GM23248 (cell line): ENCODE measurements around the gene EIF4G3. TPM values are rescaled to one million over a fixed set of nuclear protein-coding genes. Genes with fewer than 3 reads are reported as not detected.
"Not testable (repeated sequence)": the region's sequence is repeated elsewhere in the genome, so short reads cannot be mapped to it uniquely, and the experiment has no call there.

Experiments
- DNase-seq: peaks from one replicate; pipeline ENCODE4 v3.0.0-alpha.2; 2015
- H2AFZ ChIP-seq: fragments of 200-600 bp; sonication (generic); 2 replicates; pipeline ENCODE4 v1.6.1; 2016; ENCODE audit warnings: antibody characterized with exemption
- H3F3A ChIP-seq: fragments of 200-600 bp; sonication (generic); 2 replicates; pipeline ENCODE4 v1.6.1; 2016; ENCODE audit warnings: mild to moderate bottlenecking, antibody characterized with exemption, mixed run types; ENCODE audit not compliant: insufficient read depth
- H3K27ac ChIP-seq: fragments of 200-600 bp; sonication (generic); 2 replicates; pipeline ENCODE4 v1.5.1; 2016; ENCODE audit warnings: mild to moderate bottlenecking
- H3K27me3 ChIP-seq: fragments of 200-600 bp; sonication (generic); replicated peaks from 2 replicates; pipeline ENCODE4 v1.6.1; 2016; ENCODE audit warnings: mild to moderate bottlenecking; ENCODE audit not compliant: insufficient read depth
- H3K36me3 ChIP-seq: fragments of 200-600 bp; sonication (generic); 2 replicates; pipeline ENCODE4 v1.6.1; 2016; ENCODE audit warnings: low read depth, mild to moderate bottlenecking
- H3K4me1 ChIP-seq: fragments of 200-600 bp; sonication (generic); 2 replicates; pipeline ENCODE4 v1.6.1; 2016; ENCODE audit warnings: mild to moderate bottlenecking; ENCODE audit not compliant: insufficient read depth
- H3K4me2 ChIP-seq: fragments of 200-600 bp; sonication (generic); one replicate; pipeline ENCODE4 v1.6.1; 2016; ENCODE audit warnings: mild to moderate bottlenecking; ENCODE audit not compliant: unreplicated experiment
- H3K4me3 ChIP-seq: fragments of 200-600 bp; sonication (generic); 2 replicates; pipeline ENCODE4 v1.5.1; 2016; ENCODE audit warnings: mild to moderate bottlenecking
- H3K79me2 ChIP-seq: fragments of 200-600 bp; sonication (generic); 2 replicates; pipeline ENCODE4 v1.6.1; 2016; ENCODE audit warnings: mild to moderate bottlenecking; ENCODE audit not compliant: insufficient read depth
- H3K9ac ChIP-seq: fragments of 200-600 bp; sonication (generic); 2 replicates; pipeline ENCODE4 v1.6.1; 2016; ENCODE audit warnings: mild to moderate bottlenecking
- H3K9me2 ChIP-seq: fragments of 200-600 bp; sonication (generic); 2 replicates; pipeline ENCODE4 v1.6.1; 2016; ENCODE audit warnings: mixed run types, mild to moderate bottlenecking, moderate library complexity; ENCODE audit not compliant: insufficient read depth
- H3K9me3 ChIP-seq: fragments of 200-600 bp; sonication (generic); one replicate; pipeline ENCODE4 v1.6.1; 2017; ENCODE audit warnings: low read depth
- H4K20me1 ChIP-seq: fragments of 200-600 bp; sonication (generic); 2 replicates; pipeline ENCODE4 v1.6.0; 2016; ENCODE audit not compliant: insufficient read depth
- EZH2 ChIP-seq: fragments of 200-600 bp; sonication (generic); IDR thresholded peaks from 2 replicates; pipeline ENCODE4 v1.6.1; 2018; ENCODE audit warnings: antibody characterized with exemption, mild to moderate bottlenecking; ENCODE audit not compliant: insufficient read depth, poor library complexity, severe bottlenecking
- EZH2phosphoT487 ChIP-seq: fragments of 200-600 bp; sonication (generic); IDR thresholded peaks from 2 replicates; pipeline ENCODE4 v1.6.1; 2018; ENCODE audit warnings: antibody characterized with exemption, moderate library complexity, mild to moderate bottlenecking, low read depth; ENCODE audit not compliant: insufficient read depth
- WGBS, 2 experiments: methylation state at CpG; one replicate each; pipeline ENCODE4 v1.1.6; 2015 to 2017; ENCODE audit warnings: low lambda C conversion rate in 2 of 2, low coverage in 1 of 2; ENCODE audit errors: missing lambda C conversion rate in 2 of 2; 5-methylcytosine and 5-hydroxymethylcytosine counted together
- in situ Hi-C: fragments of 300-500 bp; cut with MboI; formaldehyde crosslinking; loops from 2 replicates; pipeline ENCODE4 v1.15.0; 2020
- polyA plus RNA-seq: library from polyadenylated mRNA; unstranded; fragments of >200 nt; fragmentation: Nextera tagmentation; extraction: Ambion mirVana; gene quantifications from 2 replicates; pipeline ENCODE4 v1.2.1, GENCODE V29; 2016
- total RNA-seq: library from RNA; depleted of rRNA; stranded (reverse); fragments of >200 nt; shearing (Covaris generic); gene quantifications from 2 replicates; pipeline ENCODE4 v1.2.3, GENCODE V29; 2014

The EIF4G3 gene
- total and polyA plus RNA-seq, 2 experiments from 2014 or later = 24.0 to 43.1 TPM

DNA sequence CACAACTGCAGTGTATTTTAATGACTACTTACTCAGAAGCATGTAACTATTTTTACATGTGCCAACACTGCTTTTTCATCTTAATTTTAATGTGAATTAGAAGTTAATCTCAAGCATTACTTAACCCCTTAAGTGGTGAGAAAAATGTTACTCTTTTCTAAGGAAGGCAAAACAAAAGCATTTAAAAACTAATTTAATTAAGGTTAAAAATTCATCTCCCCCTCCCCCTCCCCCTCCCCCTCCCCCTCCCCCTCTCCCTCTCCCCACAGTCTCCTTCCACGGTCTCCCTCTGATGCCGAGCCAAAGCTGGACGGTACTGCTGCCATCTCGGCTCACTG, 362.2 kb downstream of the EIF4G3 start:
- DNase-seq = no peak
- WGBS, 2 experiments = 73 to 100% methylated on average over 3 to 4 of the region's 4 CpGs
- Histone ChIP-seq H3K9me3 (no peaks in the 10 kb centered on the region), H2AFZ (no peak overlapping the region), H3K79me2 (no peaks in the 10 kb centered on the region), H3F3A (no peaks in the 10 kb centered on the region), H3K27me3 (no peaks in the 10 kb centered on the region), H3K27ac (no peak overlapping the region), H3K4me2 (no peak overlapping the region), H3K4me3 (no peak overlapping the region), H4K20me1 (no peaks in the 10 kb centered on the region), H3K4me1 (0 out of 2 replicates have a peak, but pooled peaks cover 6% of the 10 kb centered on the region), H3K9ac (no peak overlapping the region), H3K9me2 (no peaks in the 10 kb centered on the region), H3K36me3 (peaks cover 29% of the 10 kb centered on the region)
- in situ Hi-C loops = no loop called here
- TF ChIP-seq EZH2phosphoT487 = no peak
- TF ChIP-seq EZH2 = no peak

DNA sequence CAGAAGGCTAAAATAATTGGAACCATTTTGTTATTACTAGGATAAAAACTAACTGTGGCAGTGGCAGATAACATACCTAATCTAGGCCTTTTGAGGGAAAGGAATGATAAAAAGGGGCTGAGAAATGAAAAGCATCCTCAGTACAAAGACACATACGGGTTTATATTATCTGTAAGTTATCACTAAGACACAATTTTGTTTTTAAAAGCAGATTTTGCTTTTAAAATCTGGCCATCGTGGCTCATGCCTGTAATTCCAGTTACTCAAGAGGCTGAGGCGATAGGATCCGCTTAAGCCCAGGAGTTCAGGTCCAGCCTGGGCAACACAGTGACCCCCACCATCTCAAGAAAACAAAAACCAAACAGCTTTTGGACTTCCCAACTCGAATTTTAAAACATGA, 364.8 kb downstream of the EIF4G3 start:
- TF ChIP-seq EZH2 (no peak), EZH2phosphoT487 (no peak)
- Histone ChIP-seq H3K4me2 (no peak overlapping the region), H3K79me2 (no peaks in the 10 kb centered on the region), H3F3A (no peaks in the 10 kb centered on the region), H2AFZ (no peak overlapping the region), H3K27ac (no peak overlapping the region), H3K4me1 (0 out of 2 replicates have a peak, but pooled peaks cover 6% of the 10 kb centered on the region), H3K9me2 (no peaks in the 10 kb centered on the region), H3K9ac (no peak overlapping the region), H3K9me3 (no peaks in the 10 kb centered on the region), H3K27me3 (no peaks in the 10 kb centered on the region), H3K36me3 (peaks cover 40% of the 10 kb centered on the region), H4K20me1 (no peaks in the 10 kb centered on the region), H3K4me3 (no peak overlapping the region)
- in situ Hi-C loops = no loop called here
- no peak for DNase-seq
- WGBS, 2 experiments = 97% methylated on average over 5 of the region's 5 CpGs

DNA sequence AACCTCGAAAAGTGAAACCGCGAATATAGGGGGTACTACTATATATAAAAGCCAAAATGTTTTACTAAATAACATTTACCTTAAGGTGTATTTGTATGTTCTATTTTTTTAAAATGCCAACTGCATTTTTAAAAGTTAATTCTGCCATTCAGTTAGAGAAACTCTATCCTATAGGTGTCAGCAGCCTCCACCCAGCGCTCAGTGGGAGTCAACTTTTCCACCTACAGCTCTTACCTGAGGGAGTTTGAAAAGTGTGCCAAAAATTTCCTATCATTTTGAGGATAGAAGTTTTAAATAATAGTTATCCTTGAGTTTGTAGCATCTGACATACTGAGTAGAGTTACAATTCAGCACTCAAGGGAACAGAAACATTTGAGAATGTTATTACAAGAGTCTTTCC, 383.5 kb downstream of the EIF4G3 start:
- no peak overlapping the region for H3K9ac ChIP-seq
- 98 to 99% methylated on average over 4 of the region's 4 CpGs for WGBS, 2 experiments
- H3K27me3 ChIP-seq = no peaks in the 10 kb centered on the region
- no peak for DNase-seq
- TF ChIP-seq EZH2 (no peak), EZH2phosphoT487 (no peak)
- H3K4me3 ChIP-seq = no peak overlapping the region
- H2AFZ ChIP-seq = no peak overlapping the region
- in situ Hi-C loops = no loop called here
- no peaks in the 10 kb centered on the region for H3K9me3 ChIP-seq
- H3K27ac ChIP-seq = no peak overlapping the region
- no peaks in the 10 kb centered on the region for H3K79me2 ChIP-seq
- peaks cover 7% of the 10 kb centered on the region for H3K4me1 ChIP-seq
- H3F3A ChIP-seq = peaks cover 10% of the 10 kb centered on the region
- no peaks in the 10 kb centered on the region for H3K9me2 ChIP-seq
- no peaks in the 10 kb centered on the region for H4K20me1 ChIP-seq
- no peak overlapping the region for H3K4me2 ChIP-seq
- no peaks in the 10 kb centered on the region for H3K36me3 ChIP-seq

DNA sequence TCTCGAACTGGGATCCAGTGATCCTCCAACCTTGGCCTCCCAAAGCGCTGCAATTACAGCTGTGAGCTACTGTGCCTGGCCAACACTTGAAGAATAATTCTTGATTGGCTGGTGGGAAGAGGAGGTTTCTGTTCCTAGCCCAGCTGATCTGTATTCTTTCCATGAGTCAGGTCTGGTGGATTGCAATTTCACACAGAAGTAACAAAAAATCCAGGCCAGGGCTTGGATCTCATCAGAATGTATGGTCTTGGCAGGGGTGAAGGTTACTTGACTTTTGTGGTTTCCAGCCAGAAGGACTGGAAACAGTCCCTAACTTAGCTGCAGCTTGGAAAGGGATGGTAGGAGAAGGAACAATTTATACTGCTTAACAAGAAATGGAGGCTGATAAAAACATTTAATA, 384.5 kb downstream of the EIF4G3 start:
- H3K4me1 ChIP-seq = peaks cover 10% of the 10 kb centered on the region
- TF ChIP-seq EZH2 (no peak), EZH2phosphoT487 (no peak)
- no peaks in the 10 kb centered on the region for H3K9me2 ChIP-seq
- no peak overlapping the region for H3K4me3 ChIP-seq
- DNase-seq = peak; percentile 81
- no peaks in the 10 kb centered on the region for H3K27me3 ChIP-seq
- no peaks in the 10 kb centered on the region for H4K20me1 ChIP-seq
- H2AFZ ChIP-seq = no peak overlapping the region
- H3F3A ChIP-seq = peaks cover 19% of the 10 kb centered on the region
- H3K36me3 ChIP-seq = no peaks in the 10 kb centered on the region
- H3K27ac ChIP-seq = peak overlapping the region; percentile 32
- in situ Hi-C loops = no loop called here
- H3K4me2 ChIP-seq = no peak overlapping the region
- H3K9ac ChIP-seq = no peak overlapping the region
- WGBS, 2 experiments = 97 to 98% methylated on average over 2 of the region's 2 CpGs
- no peaks in the 10 kb centered on the region for H3K9me3 ChIP-seq
- H3K79me2 ChIP-seq = no peaks in the 10 kb centered on the region

DNA sequence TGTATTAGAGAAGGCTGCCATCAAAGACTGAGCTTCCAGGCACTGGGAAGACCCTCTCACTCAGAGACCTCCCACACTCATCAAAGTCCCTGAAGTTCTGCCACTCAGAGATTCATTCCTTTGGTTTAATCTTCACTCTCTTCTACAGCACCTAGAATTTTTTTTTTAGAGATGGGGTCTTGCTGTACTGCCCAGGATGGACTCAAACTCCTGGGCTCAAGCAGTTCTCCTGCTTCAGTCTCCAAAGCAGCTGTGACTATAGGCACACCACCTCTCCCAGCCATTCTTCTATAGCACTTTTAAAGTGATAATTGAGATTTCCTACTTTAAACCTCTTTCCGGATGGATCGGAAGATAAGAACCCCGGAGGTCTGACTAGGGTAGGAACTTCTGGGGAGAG, 385.9 kb downstream of the EIF4G3 start:
- Histone ChIP-seq H3K36me3 (no peaks in the 10 kb centered on the region), H4K20me1 (no peaks in the 10 kb centered on the region), H3K4me1 (peaks cover 10% of the 10 kb centered on the region), H3K9me3 (no peaks in the 10 kb centered on the region), H3K4me2 (no peak overlapping the region), H3F3A (peaks cover 24% of the 10 kb centered on the region), H3K4me3 (no peak overlapping the region), H3K9ac (no peak overlapping the region), H3K79me2 (peaks cover 6% of the 10 kb centered on the region), H3K9me2 (no peaks in the 10 kb centered on the region), H2AFZ (no peak overlapping the region), H3K27ac (no peak overlapping the region), H3K27me3 (no peaks in the 10 kb centered on the region)
- no peak for TF ChIP-seq EZH2phosphoT487
- no peak for TF ChIP-seq EZH2
- in situ Hi-C loops = no loop called here
- WGBS, 2 experiments = 94 to 98% methylated on average over 3 of the region's 3 CpGs
- no peak for DNase-seq

DNA sequence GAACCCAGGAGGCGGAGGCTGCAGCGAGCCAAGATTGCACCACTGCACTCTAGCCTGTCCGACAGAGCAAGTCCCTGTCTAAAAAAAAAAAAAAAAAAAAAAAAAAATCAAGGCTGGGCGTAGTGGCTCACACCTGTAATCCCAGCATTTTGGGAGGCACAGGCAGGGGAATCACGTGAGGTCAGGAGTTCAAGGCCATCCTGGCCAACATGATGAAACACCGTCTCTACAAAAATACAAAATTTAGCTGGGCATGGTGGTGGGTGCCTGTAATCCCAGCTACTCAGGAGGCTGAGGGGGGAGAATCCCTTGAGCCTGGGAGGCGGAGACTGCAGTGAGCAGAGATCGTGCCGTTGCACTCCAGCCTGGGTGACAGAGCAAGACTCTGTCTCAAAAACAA, 387.1 kb downstream of the EIF4G3 start:
- WGBS, 2 experiments = 92 to 94% methylated on average over 9 of the region's 9 CpGs
- H3K27me3 ChIP-seq, H3K27ac ChIP-seq, DNase-seq, H3K9me2 ChIP-seq, H3K9me3 ChIP-seq, H4K20me1 ChIP-seq, H3K9ac ChIP-seq, H3K4me2 ChIP-seq, in situ Hi-C loops, H2AFZ ChIP-seq, H3K36me3 ChIP-seq, H3K4me3 ChIP-seq: not testable (repeated sequence)
- peaks cover 18% of the 10 kb centered on the region for H3K79me2 ChIP-seq
- peaks cover 17% of the 10 kb centered on the region for H3K4me1 ChIP-seq
- peaks cover 35% of the 10 kb centered on the region for H3F3A ChIP-seq
